CD4-positive, alpha-beta T cell treated with Interleukin-6 at 100 ng/mL for 8 hours (primary cell): ENCODE results near the gene TUBGCP5.
"Not testable (repeated sequence)": the region's sequence is repeated elsewhere in the genome, so short reads cannot be mapped to it uniquely, and the experiment has no call there.

Source experiments
- DNase-seq: peaks from one replicate; pipeline ENCODE4 v3.0.0-alpha.2; 2020; ENCODE audit warnings: mixed read lengths, low spot score

TUBGCP5 gene

GRCh38 chr15:23039143-23039916 is at the start of gene TUBGCP5:
Gene TUBGCP5, minus strand, starts transcription at chr15:23039569. Its CDS starts 26 bp downstream, at chr15:23039543.
- peak; percentile 96 for DNase-seq

GRCh38 chr15:23083115-23083514 is 43.7 kb upstream of the TUBGCP5 start:
- DNase-seq: no peak

- DNase-seq: not testable (repeated sequence)
These were observed 42.8 kb upstream of the TUBGCP5 start for GRCh38 chr15:23081996-23082737.

GRCh38 chr15:23081271-23081670 is 41.9 kb upstream of the TUBGCP5 start:
- no peak for DNase-seq

- no peak for DNase-seq
These were observed 40.4 kb upstream of the TUBGCP5 start for GRCh38 chr15:23079766-23080165.

GRCh38 chr15:23075927-23076326 is 36.6 kb upstream of the TUBGCP5 start:
- DNase-seq: no peak

GRCh38 chr15:23074684-23075083 is 35.3 kb upstream of the TUBGCP5 start:
- DNase-seq: no peak

- DNase-seq: no peak
These were observed 34.7 kb upstream of the TUBGCP5 start for GRCh38 chr15:23073890-23074646.

GRCh38 chr15:23072633-23073032 is 33.3 kb upstream of the TUBGCP5 start:
- no peak for DNase-seq

- no peak for DNase-seq
These were observed 30.3 kb upstream of the TUBGCP5 start for GRCh38 chr15:23069496-23070166.

- DNase-seq: no peak
These were observed 28.0 kb upstream of the TUBGCP5 start for GRCh38 chr15:23067416-23067815.

GRCh38 chr15:23065836-23066235 is 26.5 kb upstream of the TUBGCP5 start:
- no peak for DNase-seq

- DNase-seq: no peak
These were observed 24.8 kb upstream of the TUBGCP5 start for GRCh38 chr15:23064156-23064555.

GRCh38 chr15:23057707-23058106 is 18.3 kb upstream of the TUBGCP5 start:
- no peak for DNase-seq

GRCh38 chr15:23055316-23055715 is 15.9 kb upstream of the TUBGCP5 start:
- DNase-seq: no peak

GRCh38 chr15:23052522-23052921 is 13.2 kb upstream of the TUBGCP5 start:
- no peak for DNase-seq

GRCh38 chr15:23050708-23051107 is 11.3 kb upstream of the TUBGCP5 start:
- no peak for DNase-seq

- DNase-seq: no peak
These were observed 10.7 kb upstream of the TUBGCP5 start for GRCh38 chr15:23049984-23050628.

- not testable (repeated sequence) for DNase-seq
These were observed 9.4 kb upstream of the TUBGCP5 start for GRCh38 chr15:23048572-23049282.

- not testable (repeated sequence) for DNase-seq
These were observed 4.6 kb upstream of the TUBGCP5 start for GRCh38 chr15:23043987-23044386.

GRCh38 chr15:23043535-23043934 is 4.2 kb upstream of the TUBGCP5 start:
- not testable (repeated sequence) for DNase-seq
